DOHH2 (cell line): Measurements from ENCODE around the gene USP34.

Experiments used
- CTCF ChIP-seq: fragments of 200-600 bp; sonication (generic); IDR thresholded peaks from one replicate; pipeline ENCODE4 v1.5.1; 2014; ENCODE audit warnings: antibody characterized with exemption, mild to moderate bottlenecking, low read depth, low read length; ENCODE audit not compliant: poor library complexity, severe bottlenecking
- EZH2phosphoT487 ChIP-seq: fragments of 200-600 bp; sonication (generic); IDR thresholded peaks from 2 replicates; pipeline ENCODE4 v1.6.1; 2017; ENCODE audit warnings: borderline replicate concordance, mild to moderate bottlenecking, antibody characterized with exemption, low read length, moderate library complexity, mixed read lengths

GRCh38 chr2:61282104-61282590 is 188.7 kb downstream of the USP34 start:
- TF ChIP-seq CTCF (no peak), EZH2phosphoT487 (no peak)
